Thymus (tissue), 11 donors: ENCODE results near the gene ATP11B. TPM values are rescaled to one million over a fixed set of nuclear protein-coding genes. Genes with fewer than 3 reads are reported as not detected.

ENCODE experiments used
- DNase-seq, 9 donors: peaks; one replicate each; pipeline ENCODE4 v3.0.0-alpha.2; 2013; ENCODE audit warnings: low spot score in 9 of 9, low read depth in 6 of 9, missing footprints in 1 of 9
- H3K27ac ChIP-seq, 2 donors: one replicate each; pipeline ENCODE4 v1.5.1; 2013; ENCODE audit warnings: control low read depth in 1 of 2, low read depth in 1 of 2, low read length in 1 of 2, mild to moderate bottlenecking in 1 of 2, moderate library complexity in 1 of 2
- H3K27me3 ChIP-seq, 2 donors: one replicate each; pipeline ENCODE4 v1.5.1; 2013; ENCODE audit warnings: low read length in 1 of 2; ENCODE audit not compliant: control insufficient read depth in 2 of 2, insufficient read depth in 1 of 2
- H3K36me3 ChIP-seq, 2 donors: one replicate each; pipeline ENCODE4 v1.5.1; 2013; ENCODE audit warnings: low read length in 1 of 2, mild to moderate bottlenecking in 1 of 2, moderate library complexity in 1 of 2; ENCODE audit not compliant: control insufficient read depth in 2 of 2, insufficient read depth in 2 of 2
- H3K4me1 ChIP-seq, 2 donors: one replicate each; pipeline ENCODE4 v1.5.1; 2013; ENCODE audit warnings: low read length in 2 of 2; ENCODE audit not compliant: control insufficient read depth in 2 of 2, insufficient read depth in 2 of 2
- H3K4me3 ChIP-seq, 2 donors: one replicate each; pipeline ENCODE4 v1.5.1; 2013; ENCODE audit warnings: low read length in 2 of 2, control low read depth in 1 of 2, mild to moderate bottlenecking in 1 of 2
- H3K9me3 ChIP-seq, 2 donors: one replicate each; pipeline ENCODE4 v1.5.1; 2013; ENCODE audit warnings: low read length in 1 of 2, mild to moderate bottlenecking in 1 of 2; ENCODE audit not compliant: control insufficient read depth in 2 of 2, insufficient read depth in 1 of 2
- WGBS: extraction: QIAGEN DNeasy Blood & Tissue Kit; methylation state at CpG from one replicate; pipeline ENCODE4 v1.1.7; 2013; 5-methylcytosine and 5-hydroxymethylcytosine counted together
- polyA plus RNA-seq: library from polyadenylated mRNA; stranded (reverse); fragments of 200-250 nt; gene quantifications from one replicate; pipeline ENCODE4 v1.2.3, GENCODE V29; 2013
- total RNA-seq: library from RNA; stranded (reverse); fragments of 120-200 nt; gene quantifications from one replicate; pipeline ENCODE4 v1.2.4, GENCODE V29; 2013
- donor health status: healthy.

The ATP11B gene
- total and polyA plus RNA-seq, 2 donors = 24.7 to 76.9 TPM

GRCh38 chr3:182768413-182768812 is 24.9 kb upstream of the ATP11B start:
- no peaks in the 10 kb centered on the region for H3K27me3 ChIP-seq
- H3K4me1 ChIP-seq = no peaks in the 10 kb centered on the region
- no peak for DNase-seq
- no peaks in the 10 kb centered on the region for H3K36me3 ChIP-seq
- H3K9me3 ChIP-seq = no peaks in the 10 kb centered on the region
- H3K27ac ChIP-seq = no peak overlapping the region
- no peak overlapping the region for H3K4me3 ChIP-seq
- 93% methylated on average over 1 of the region's 1 CpG for WGBS

- H3K9me3 ChIP-seq = no peaks in the 10 kb centered on the region
- no peaks in the 10 kb centered on the region for H3K36me3 ChIP-seq
- DNase-seq = no peak
Measured at GRCh38 chr3:182769673-182770072, 23.6 kb upstream of the ATP11B start.

GRCh38 chr3:182782149-182782548 is 11.2 kb upstream of the ATP11B start:
- Histone ChIP-seq H3K4me3 (no peak overlapping the region), H3K36me3 (no peaks in the 10 kb centered on the region), H3K27me3 (no peaks in the 10 kb centered on the region), H3K27ac (no peak overlapping the region), H3K4me1 (no peaks in the 10 kb centered on the region), H3K9me3 (peaks cover 0 to 7% of the 10 kb centered on the region in 2 donors)
- WGBS = 67% methylated on average over 1 of the region's 1 CpG
- DNase-seq = no peak

More at GRCh38 chr3:182769673-182770072, 23.6 kb upstream of the ATP11B start:
- Histone ChIP-seq H3K27me3 (no peaks in the 10 kb centered on the region), H3K4me3 (no peak overlapping the region), H3K4me1 (no peaks in the 10 kb centered on the region), H3K27ac (no peak overlapping the region)
- 89% methylated on average over 2 of the region's 2 CpGs for WGBS

GRCh38 chr3:182783106-182783505 is 10.2 kb upstream of the ATP11B start:
- Histone ChIP-seq H3K27ac (no peak overlapping the region), H3K36me3 (no peaks in the 10 kb centered on the region), H3K4me1 (no peaks in the 10 kb centered on the region), H3K9me3 (no peaks in the 10 kb centered on the region), H3K4me3 (no peak overlapping the region), H3K27me3 (no peaks in the 10 kb centered on the region)
- 96% methylated on average over 1 of the region's 1 CpG for WGBS
- DNase-seq = no peak

GRCh38 chr3:182784542-182784941 is 8.8 kb upstream of the ATP11B start:
- Histone ChIP-seq H3K27ac (no peak overlapping the region), H3K27me3 (no peaks in the 10 kb centered on the region), H3K36me3 (no peaks in the 10 kb centered on the region), H3K9me3 (no peaks in the 10 kb centered on the region), H3K4me1 (no peaks in the 10 kb centered on the region), H3K4me3 (no peak overlapping the region)
- DNase-seq = no peak
- 69% methylated on average over 1 of the region's 1 CpG for WGBS

GRCh38 chr3:182785142-182785541 is 8.2 kb upstream of the ATP11B start:
- no peak for DNase-seq
- WGBS = 96% methylated on average over 3 of the region's 3 CpGs

GRCh38 chr3:182785756-182786155 is 7.5 kb upstream of the ATP11B start:
- Histone ChIP-seq H3K4me3 (no peak overlapping the region), H3K9me3 (no peaks in the 10 kb centered on the region), H3K4me1 (no peaks in the 10 kb centered on the region), H3K27ac (no peak overlapping the region), H3K36me3 (no peaks in the 10 kb centered on the region), H3K27me3 (no peaks in the 10 kb centered on the region)
- DNase-seq = no peak

More at GRCh38 chr3:182785142-182785541, 8.2 kb upstream of the ATP11B start:
- Histone ChIP-seq H3K4me1 (no peaks in the 10 kb centered on the region), H3K27ac (no peak overlapping the region), H3K36me3 (no peaks in the 10 kb centered on the region), H3K27me3 (no peaks in the 10 kb centered on the region), H3K9me3 (no peaks in the 10 kb centered on the region), H3K4me3 (no peak overlapping the region)

GRCh38 chr3:182786564-182787196 is 6.6 kb upstream of the ATP11B start:
- Histone ChIP-seq H3K27me3 (no peaks in the 10 kb centered on the region), H3K4me3 (no peak overlapping the region), H3K4me1 (no peaks in the 10 kb centered on the region), H3K36me3 (no peaks in the 10 kb centered on the region), H3K9me3 (no peaks in the 10 kb centered on the region), H3K27ac (no peak overlapping the region)
- 97% methylated on average over 5 of the region's 5 CpGs for WGBS
- no peak for DNase-seq

- Histone ChIP-seq H3K27me3 (no peaks in the 10 kb centered on the region), H3K9me3 (no peaks in the 10 kb centered on the region), H3K36me3 (no peaks in the 10 kb centered on the region), H3K4me3 (no peak overlapping the region), H3K4me1 (no peaks in the 10 kb centered on the region), H3K27ac (no peak overlapping the region)
- 88% methylated on average over 12 of the region's 12 CpGs for WGBS
- no peak for DNase-seq
Measured at GRCh38 chr3:182787302-182788036, 5.8 kb upstream of the ATP11B start.
